SK-N-SH (cell line): ENCODE results near the gene FLRT2.

Experiments used
- CHD2 ChIP-seq: fragments of 150-350 bp; IDR thresholded peaks from 2 replicates; pipeline ENCODE4 v1.6.1; 2018; ENCODE audit warnings: low read length; ENCODE audit not compliant: partially characterized antibody
- EP300 ChIP-seq, 2 experiments: IDR thresholded peaks; 2 replicates each; pipeline versions ENCODE4 v1.4.0 to v1.6.1; 2012; ENCODE audit warnings: borderline replicate concordance in 1 of 2, low read depth in 1 of 2, low read length in 1 of 2
- FOSL2 ChIP-seq: IDR thresholded peaks from 2 replicates; pipeline ENCODE4 v1.4.0; 2012; ENCODE audit warnings: low read depth, mild to moderate bottlenecking, moderate library complexity, borderline replicate concordance
- POLR2AphosphoS5 ChIP-seq: IDR thresholded peaks from 2 replicates; pipeline ENCODE4 v1.6.1; 2012; ENCODE audit warnings: low read depth, low read length
- RFX5 ChIP-seq: IDR thresholded peaks from 2 replicates; pipeline ENCODE4 v1.6.1; 2012; ENCODE audit warnings: mild to moderate bottlenecking, improper control_type of control experiment, low read length
- RXRA ChIP-seq: IDR thresholded peaks from 2 replicates; pipeline ENCODE4 v1.4.0; 2012; ENCODE audit warnings: low read depth, mild to moderate bottlenecking, borderline replicate concordance
- SMC3 ChIP-seq: IDR thresholded peaks from 2 replicates; pipeline ENCODE4 v1.6.1; 2012; ENCODE audit warnings: low read depth, low read length, improper control_type of control experiment
- TF ChIP-seq, protein P1 (sequence below): IDR thresholded peaks from 2 replicates; pipeline ENCODE4; 2012
- TF ChIP-seq, protein P2 (sequence below): fragments of 200-600 bp; sonication (generic); IDR thresholded peaks from 2 replicates; pipeline ENCODE4 v1.6.1; 2017; ENCODE audit warnings: antibody characterized with exemption, mild to moderate bottlenecking, moderate library complexity

DNA sequence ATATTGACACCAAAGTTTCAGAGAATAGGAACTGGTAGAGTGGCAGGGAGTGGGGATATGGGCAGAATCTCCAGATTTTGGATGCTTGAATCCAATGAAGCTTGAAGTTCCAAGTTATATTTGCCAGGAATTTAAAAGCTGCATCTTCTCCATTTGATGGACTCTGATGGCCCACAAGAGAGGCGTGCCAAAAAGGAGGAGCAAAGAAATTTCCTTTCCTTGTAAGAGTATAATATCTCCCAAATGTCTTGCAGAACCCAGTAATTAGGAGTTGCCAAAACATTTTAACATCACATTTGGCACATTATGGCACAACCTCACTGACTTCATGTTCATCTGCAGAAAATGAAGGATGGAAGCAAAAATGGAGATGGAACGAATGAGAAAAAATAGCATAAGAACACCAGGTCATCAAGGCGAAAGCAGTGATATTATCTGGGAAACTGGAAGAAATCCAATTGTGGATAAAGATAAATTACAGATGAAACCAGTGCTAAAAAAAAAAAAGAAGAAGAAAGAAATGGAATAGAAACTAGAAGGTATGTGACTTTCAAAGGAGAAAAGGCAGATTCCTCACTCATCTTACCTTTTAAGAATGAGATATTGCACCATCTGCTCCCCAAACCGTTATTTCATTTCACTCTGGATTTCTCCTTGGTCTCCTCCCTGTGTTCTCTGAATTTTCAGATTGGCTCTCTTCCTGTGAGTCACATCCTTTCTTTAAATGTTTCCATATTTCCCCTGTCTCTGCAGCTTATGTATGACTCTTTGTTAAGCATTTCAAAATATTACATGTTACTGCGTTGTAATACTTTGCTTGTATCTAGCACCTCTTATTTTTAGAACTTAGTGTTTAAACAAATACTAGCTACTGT is 13.5 kb upstream of the FLRT2 start:
- TF ChIP-seq EP300 (IDR thresholded peaks at IDR 0.05; ENCODE audit: borderline replicate concordance in 1 of 2, low read depth in 1 of 2, low read length in 1 of 2) = peak; percentile 42 to 92; a peak in 2 of 4 replicates
- no peak for TF ChIP-seq RFX5
- TF ChIP-seq, protein P1, sequence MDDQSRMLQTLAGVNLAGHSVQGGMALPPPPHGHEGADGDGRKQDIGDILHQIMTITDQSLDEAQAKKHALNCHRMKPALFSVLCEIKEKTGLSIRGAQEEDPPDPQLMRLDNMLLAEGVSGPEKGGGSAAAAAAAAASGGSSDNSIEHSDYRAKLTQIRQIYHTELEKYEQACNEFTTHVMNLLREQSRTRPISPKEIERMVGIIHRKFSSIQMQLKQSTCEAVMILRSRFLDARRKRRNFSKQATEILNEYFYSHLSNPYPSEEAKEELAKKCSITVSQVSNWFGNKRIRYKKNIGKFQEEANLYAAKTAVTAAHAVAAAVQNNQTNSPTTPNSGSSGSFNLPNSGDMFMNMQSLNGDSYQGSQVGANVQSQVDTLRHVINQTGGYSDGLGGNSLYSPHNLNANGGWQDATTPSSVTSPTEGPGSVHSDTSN = peak; percentile 79
- no peak for TF ChIP-seq SMC3
- peak; percentile 85 for TF ChIP-seq FOSL2
- TF ChIP-seq CHD2 = no peak
- TF ChIP-seq, protein P2, sequence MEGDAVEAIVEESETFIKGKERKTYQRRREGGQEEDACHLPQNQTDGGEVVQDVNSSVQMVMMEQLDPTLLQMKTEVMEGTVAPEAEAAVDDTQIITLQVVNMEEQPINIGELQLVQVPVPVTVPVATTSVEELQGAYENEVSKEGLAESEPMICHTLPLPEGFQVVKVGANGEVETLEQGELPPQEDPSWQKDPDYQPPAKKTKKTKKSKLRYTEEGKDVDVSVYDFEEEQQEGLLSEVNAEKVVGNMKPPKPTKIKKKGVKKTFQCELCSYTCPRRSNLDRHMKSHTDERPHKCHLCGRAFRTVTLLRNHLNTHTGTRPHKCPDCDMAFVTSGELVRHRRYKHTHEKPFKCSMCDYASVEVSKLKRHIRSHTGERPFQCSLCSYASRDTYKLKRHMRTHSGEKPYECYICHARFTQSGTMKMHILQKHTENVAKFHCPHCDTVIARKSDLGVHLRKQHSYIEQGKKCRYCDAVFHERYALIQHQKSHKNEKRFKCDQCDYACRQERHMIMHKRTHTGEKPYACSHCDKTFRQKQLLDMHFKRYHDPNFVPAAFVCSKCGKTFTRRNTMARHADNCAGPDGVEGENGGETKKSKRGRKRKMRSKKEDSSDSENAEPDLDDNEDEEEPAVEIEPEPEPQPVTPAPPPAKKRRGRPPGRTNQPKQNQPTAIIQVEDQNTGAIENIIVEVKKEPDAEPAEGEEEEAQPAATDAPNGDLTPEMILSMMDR = no peak
- TF ChIP-seq POLR2AphosphoS5 = peak; percentile 67
- no peak for TF ChIP-seq RXRA
